Peyer's patch (tissue), 4 donors: ENCODE data around the gene ANKRD28. TPM values are rescaled to one million over a fixed set of nuclear protein-coding genes. Genes with fewer than 3 reads are reported as not detected.

Experiments used
- DNase-seq, 3 donors: peaks; one replicate each; pipeline ENCODE4 v3.0.0-alpha.2; 2017 to 2019
- H3K27ac ChIP-seq, 4 donors: fragments of 200-600 bp; sonication (generic); one replicate each; pipeline ENCODE4 v1.5.1; 2016 to 2019
- H3K27me3 ChIP-seq, 2 donors: fragments of 200-600 bp; sonication (generic); one replicate each; pipeline ENCODE4 v1.5.1; 2019
- H3K36me3 ChIP-seq, 3 donors: fragments of 200-600 bp; sonication (generic); one replicate each; pipeline ENCODE4 v1.5.1; 2016 to 2019
- H3K4me1 ChIP-seq, 4 donors: fragments of 200-600 bp; sonication (generic); one replicate each; pipeline ENCODE4 v1.5.1; 2016 to 2019
- H3K4me3 ChIP-seq, 4 donors: fragments of 200-600 bp; sonication (generic); 1 replicate in 3 of 4; 2 replicates in 1 of 4; pipeline ENCODE4 v1.5.1; 2016 to 2019; ENCODE audit warnings: mild to moderate bottlenecking in 1 of 4
- H3K9me3 ChIP-seq, 4 donors: fragments of 200-600 bp; sonication (generic); one replicate each; pipeline ENCODE4 v1.5.1; 2016 to 2019; ENCODE audit warnings: mild to moderate bottlenecking in 1 of 4
- POLR2A ChIP-seq, 2 donors: fragments of 450-650 bp; IDR thresholded peaks; one replicate each; pipeline ENCODE4 v1.5.1; 2017; ENCODE audit warnings: antibody characterized with exemption in 2 of 2, mild to moderate bottlenecking in 2 of 2, moderate library complexity in 2 of 2
- total RNA-seq, 4 donors: library from RNA; depleted of rRNA; stranded (reverse); fragments of >200 nt; gene quantifications; one replicate each; pipeline ENCODE4 v1.1.0, GENCODE V29; 2016
- TF ChIP-seq, protein P1 (sequence below), 6 experiments: fragments of 450-650 bp in 4 of 6; fragments of 200-600 bp in 2 of 6; sonication (generic) in 1 of 6; IDR thresholded peaks; one replicate each; pipeline ENCODE4 v1.5.1; 2017 to 2019; ENCODE audit warnings: antibody characterized with exemption in 6 of 6, mild to moderate bottlenecking in 3 of 6, moderate library complexity in 1 of 6

ANKRD28 gene
- total RNA-seq, 4 donors from 2014 or later = 45.4 to 83.3 (median 46.4) TPM

DNA sequence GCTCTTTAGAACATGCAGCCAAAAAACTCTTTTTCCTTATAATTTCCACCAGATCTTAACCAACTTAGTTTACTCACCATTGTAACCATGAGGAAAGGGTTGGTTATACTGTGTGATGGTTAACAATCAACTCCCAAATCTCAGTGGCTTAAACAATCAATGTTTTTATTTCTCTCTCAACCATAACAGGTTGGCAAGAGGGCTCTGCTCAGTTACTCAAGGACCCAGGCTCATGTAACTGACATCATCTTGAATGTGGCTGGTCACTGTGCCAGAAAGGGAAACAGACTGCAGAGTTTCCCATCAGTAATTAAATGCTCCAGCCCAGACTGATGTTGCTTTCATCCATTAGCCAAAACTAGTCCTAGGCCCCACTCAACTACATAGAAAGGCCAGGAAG, 69.0 kb downstream of the ANKRD28 start:
- DNase-seq = no peak
- H3K36me3 ChIP-seq = peaks cover 0 to 33% (median 0%) of the 10 kb centered on the region in 3 donors
- no peak overlapping the region for H3K27ac ChIP-seq
- H3K4me3 ChIP-seq = no peak overlapping the region
- TF ChIP-seq POLR2A (IDR thresholded peaks at IDR 0.05) = no peak
- TF ChIP-seq, protein P1, sequence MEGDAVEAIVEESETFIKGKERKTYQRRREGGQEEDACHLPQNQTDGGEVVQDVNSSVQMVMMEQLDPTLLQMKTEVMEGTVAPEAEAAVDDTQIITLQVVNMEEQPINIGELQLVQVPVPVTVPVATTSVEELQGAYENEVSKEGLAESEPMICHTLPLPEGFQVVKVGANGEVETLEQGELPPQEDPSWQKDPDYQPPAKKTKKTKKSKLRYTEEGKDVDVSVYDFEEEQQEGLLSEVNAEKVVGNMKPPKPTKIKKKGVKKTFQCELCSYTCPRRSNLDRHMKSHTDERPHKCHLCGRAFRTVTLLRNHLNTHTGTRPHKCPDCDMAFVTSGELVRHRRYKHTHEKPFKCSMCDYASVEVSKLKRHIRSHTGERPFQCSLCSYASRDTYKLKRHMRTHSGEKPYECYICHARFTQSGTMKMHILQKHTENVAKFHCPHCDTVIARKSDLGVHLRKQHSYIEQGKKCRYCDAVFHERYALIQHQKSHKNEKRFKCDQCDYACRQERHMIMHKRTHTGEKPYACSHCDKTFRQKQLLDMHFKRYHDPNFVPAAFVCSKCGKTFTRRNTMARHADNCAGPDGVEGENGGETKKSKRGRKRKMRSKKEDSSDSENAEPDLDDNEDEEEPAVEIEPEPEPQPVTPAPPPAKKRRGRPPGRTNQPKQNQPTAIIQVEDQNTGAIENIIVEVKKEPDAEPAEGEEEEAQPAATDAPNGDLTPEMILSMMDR (IDR thresholded peaks at IDR 0.05) = no peak
- H3K4me1 ChIP-seq = no peaks in the 10 kb centered on the region
- no peaks in the 10 kb centered on the region for H3K27me3 ChIP-seq
- H3K9me3 ChIP-seq = no peaks in the 10 kb centered on the region

DNA sequence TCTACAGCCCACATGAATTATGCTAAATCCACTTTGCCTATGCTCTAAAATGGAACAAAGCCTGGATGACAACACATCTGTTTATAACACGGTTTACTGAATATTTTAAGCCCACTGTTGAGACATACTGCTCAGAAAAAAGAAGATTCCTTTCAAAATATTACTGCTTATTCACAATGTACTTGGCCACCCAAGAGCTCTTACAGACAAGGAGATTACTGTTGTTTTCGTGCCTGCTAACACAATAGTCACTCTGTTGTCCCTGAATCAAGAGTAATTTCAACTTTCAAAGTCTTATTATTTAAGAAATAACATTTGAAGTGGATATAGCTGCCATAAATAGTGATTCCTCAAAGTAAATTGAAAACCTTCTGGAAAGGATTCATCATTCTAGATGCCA, 70.9 kb downstream of the ANKRD28 start:
- DNase-seq = no peak
- no peak overlapping the region for H3K27ac ChIP-seq
- no peaks in the 10 kb centered on the region for H3K9me3 ChIP-seq
- no peaks in the 10 kb centered on the region for H3K4me1 ChIP-seq
- H3K36me3 ChIP-seq = peaks cover 0 to 28% (median 0%) of the 10 kb centered on the region in 3 donors
- no peak overlapping the region for H3K4me3 ChIP-seq
- H3K27me3 ChIP-seq = no peaks in the 10 kb centered on the region
- no peak for TF ChIP-seq POLR2A (IDR thresholded peaks at IDR 0.05)
- TF ChIP-seq, protein P1 (IDR thresholded peaks at IDR 0.05) = no peak

DNA sequence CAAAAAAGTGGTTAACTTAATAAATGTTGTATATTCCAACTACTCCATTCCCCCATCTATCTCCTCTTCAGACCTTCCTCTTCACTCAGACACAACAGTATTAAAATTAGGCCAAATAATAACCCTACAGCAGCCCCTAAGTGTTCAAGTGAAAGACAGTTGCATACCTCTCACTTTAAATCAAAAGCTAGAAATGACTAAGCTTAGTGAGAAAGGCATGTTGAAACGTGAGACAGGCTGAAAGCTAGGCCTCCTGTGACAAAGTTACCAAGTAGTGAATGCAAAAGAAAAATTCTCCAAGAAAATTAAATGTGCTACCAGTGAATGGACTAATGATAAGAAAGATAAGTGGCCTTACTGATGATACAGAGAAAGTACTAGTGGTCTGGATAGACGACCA, 71.7 kb downstream of the ANKRD28 start:
- no peak for TF ChIP-seq POLR2A (IDR thresholded peaks at IDR 0.05)
- TF ChIP-seq, protein P1 (IDR thresholded peaks at IDR 0.05) = no peak
- Histone ChIP-seq H3K4me1 (no peaks in the 10 kb centered on the region), H3K9me3 (no peaks in the 10 kb centered on the region), H3K27ac (no peak overlapping the region), H3K27me3 (no peaks in the 10 kb centered on the region), H3K36me3 (peaks cover 0 to 24% (median 0%) of the 10 kb centered on the region in 3 donors), H3K4me3 (no peak overlapping the region)
- DNase-seq = no peak

DNA sequence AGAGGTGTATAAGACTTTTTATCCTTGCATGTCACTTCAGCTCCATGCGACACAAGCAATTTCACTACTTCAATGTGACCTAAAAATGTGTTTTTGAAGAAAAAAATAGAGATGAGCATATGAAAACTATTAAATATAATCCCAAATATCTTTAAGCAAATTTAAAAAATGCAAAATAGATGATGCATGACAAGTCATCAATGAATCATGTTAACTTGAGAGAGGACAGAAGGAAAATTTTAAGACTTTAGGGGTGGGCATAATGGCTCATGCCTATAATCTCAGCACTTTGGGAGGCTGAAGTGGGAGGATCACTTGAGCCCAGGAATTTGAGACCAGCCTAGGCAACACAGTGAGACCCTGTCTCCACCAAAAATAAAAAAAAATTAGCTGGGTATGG, 73.3 kb downstream of the ANKRD28 start:
- no peaks in the 10 kb centered on the region for H3K4me1 ChIP-seq
- no peak for DNase-seq

DNA sequence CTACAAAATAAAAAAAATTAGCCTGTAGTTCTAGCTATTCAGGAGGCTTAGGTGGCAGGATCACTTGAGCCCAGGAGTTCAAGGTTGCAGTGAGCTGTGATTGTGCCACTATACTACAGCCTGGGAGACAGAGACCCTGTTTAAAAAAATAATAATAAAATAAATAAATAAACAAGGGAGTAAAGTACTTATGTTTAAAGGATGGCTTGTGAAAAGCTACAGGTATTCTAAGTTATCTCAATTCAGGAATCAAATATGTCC, 74.2 kb downstream of the ANKRD28 start:
- H3K9me3 ChIP-seq = no peaks in the 10 kb centered on the region
- TF ChIP-seq, protein P1 (IDR thresholded peaks at IDR 0.05) = no peak
- no peak for TF ChIP-seq POLR2A (IDR thresholded peaks at IDR 0.05)
- no peaks in the 10 kb centered on the region for H3K4me1 ChIP-seq
- H3K27ac ChIP-seq = no peak overlapping the region
- H3K4me3 ChIP-seq = no peak overlapping the region
- H3K27me3 ChIP-seq = no peaks in the 10 kb centered on the region
- no peak for DNase-seq
- H3K36me3 ChIP-seq = peaks cover 0 to 37% (median 0%) of the 10 kb centered on the region in 3 donors

More for the DNA sequence above, 73.3 kb downstream of the ANKRD28 start:
- Histone ChIP-seq H3K27me3 (no peaks in the 10 kb centered on the region), H3K27ac (no peak overlapping the region), H3K9me3 (no peaks in the 10 kb centered on the region), H3K36me3 (peaks cover 0 to 36% (median 0%) of the 10 kb centered on the region in 3 donors), H3K4me3 (no peak overlapping the region)
- TF ChIP-seq, protein P1 (IDR thresholded peaks at IDR 0.05) = no peak
- TF ChIP-seq POLR2A (IDR thresholded peaks at IDR 0.05) = no peak
